Keratinocyte (primary cell): ENCODE results near the gene BCOR. TPM values are rescaled to one million over a fixed set of nuclear protein-coding genes. Genes with fewer than 3 reads are reported as not detected.
A peak's percentile ranks its signal among the peaks of the same experiment; 100 is the strongest.

Source experiments
- DNase-seq: peaks from one replicate; pipeline ENCODE4 v3.0.0-alpha.2; 2011; ENCODE audit warnings: low read depth, missing footprints, low spot score
- FAIRE-seq: peaks from 2 replicates; lab custom pipeline; 2011; peaks lifted over from hg19 to GRCh38; lab: Jason Lieb, UNC
- H2AFZ ChIP-seq: 2 replicates; pipeline ENCODE4 v1.6.0; 2012; ENCODE audit warnings: low read length, control low read depth, inconsistent platforms; ENCODE audit not compliant: control insufficient read depth
- H3K27ac ChIP-seq: 2 replicates; pipeline ENCODE4 v1.5.1; 2011; ENCODE audit warnings: low read length; ENCODE audit not compliant: control insufficient read depth, insufficient read depth
- H3K27me3 ChIP-seq: 3 replicates; pipeline ENCODE4 v1.6.0; 2011; ENCODE audit warnings: low read length; ENCODE audit not compliant: control insufficient read depth, insufficient read depth; ENCODE audit errors: extremely low read depth
- H3K36me3 ChIP-seq, 2 experiments: 2 replicates in 1 of 2; 3 replicates in 1 of 2; pipeline ENCODE4 v1.5.1; 2011; ENCODE audit warnings: low read length in 2 of 2, mild to moderate bottlenecking in 1 of 2; ENCODE audit not compliant: control insufficient read depth in 2 of 2, insufficient read depth in 2 of 2; ENCODE audit errors: extremely low read depth in 1 of 2
- H3K4me1 ChIP-seq: 3 replicates; pipeline ENCODE4 v1.5.1; 2011; ENCODE audit warnings: low read length; ENCODE audit not compliant: control insufficient read depth, insufficient read depth; ENCODE audit errors: extremely low read depth
- H3K4me2 ChIP-seq: 3 replicates; pipeline ENCODE4 v1.6.0; 2011; ENCODE audit warnings: low read depth, low read length; ENCODE audit not compliant: control insufficient read depth, insufficient read depth; ENCODE audit errors: extremely low read depth
- H3K4me3 ChIP-seq, 3 experiments: fragments of 200-600 bp in 1 of 3; sonication (generic) in 1 of 3; 2 replicates in 2 of 3; 3 replicates in 1 of 3; pipeline ENCODE4 v1.5.1; 2011 to 2016; ENCODE audit warnings: low read length in 3 of 3, mild to moderate bottlenecking in 3 of 3, control low read depth in 2 of 3, inconsistent platforms in 1 of 3, low read depth in 1 of 3, mixed read lengths in 1 of 3, mixed run types in 1 of 3, moderate library complexity in 1 of 3; ENCODE audit not compliant: control insufficient read depth in 2 of 3, insufficient read depth in 2 of 3; ENCODE audit errors: extremely low read depth in 1 of 3
- H3K79me2 ChIP-seq: 2 replicates; pipeline ENCODE4 v1.6.0; 2012; ENCODE audit warnings: low read length; ENCODE audit not compliant: control insufficient read depth, insufficient read depth
- H3K9ac ChIP-seq: 3 replicates; pipeline ENCODE4 v1.6.0; 2011; ENCODE audit warnings: low read length; ENCODE audit not compliant: control insufficient read depth, insufficient read depth; ENCODE audit errors: extremely low read depth
- H3K9me1 ChIP-seq: 3 replicates; pipeline ENCODE4 v1.6.0; 2011; ENCODE audit warnings: low read length; ENCODE audit not compliant: control insufficient read depth, insufficient read depth; ENCODE audit errors: extremely low read depth
- H3K9me3 ChIP-seq: 2 replicates; pipeline ENCODE4 v1.5.1; 2012; ENCODE audit warnings: low read depth, low read length; ENCODE audit not compliant: control insufficient read depth
- H4K20me1 ChIP-seq: 3 replicates; pipeline ENCODE4 v1.6.0; 2011; ENCODE audit warnings: low read length; ENCODE audit not compliant: control insufficient read depth, insufficient read depth; ENCODE audit errors: extremely low read depth
- CTCF ChIP-seq, 3 experiments: IDR thresholded peaks in 1 of 3; conservative IDR thresholded peaks in 1 of 3; optimal IDR thresholded peaks in 1 of 3; 2 replicates in 2 of 3; 3 replicates in 1 of 3; pipeline versions ENCODE3 to v1.5.1; 2011; ENCODE audit warnings: low read length in 3 of 3, mild to moderate bottlenecking in 3 of 3, moderate library complexity in 2 of 3, control low read depth in 1 of 3, inconsistent platforms in 1 of 3; ENCODE audit not compliant: insufficient read depth in 2 of 3; ENCODE audit errors: extremely low read depth in 1 of 3
- EZH2 ChIP-seq: IDR thresholded peaks from one replicate; pipeline ENCODE4 v1.6.1; 2012; ENCODE audit warnings: inconsistent platforms, mild to moderate bottlenecking, low read length, moderate library complexity
- dilution Hi-C: fragments of 300-500 bp; cut with MboI; formaldehyde crosslinking; loops from one replicate; pipeline ENCODE4 v1.7.0; 2020; ENCODE audit warnings: low sequenced_read_pairs; ENCODE audit not compliant: extremely low pct_ligation_motif_present
- polyA plus RNA-seq, 5 experiments: library from polyadenylated mRNA; depleted of rRNA in 3 of 5; stranded (reverse) in 3 of 5; stranded (forward) in 1 of 5; unstranded in 1 of 5; fragments of >200 nt; gene quantifications; 1 replicate in 1 of 5; 2 replicates in 3 of 5; 3 replicates in 1 of 5; pipeline versions ENCODE4 v1.2.1 to v1.2.3, GENCODE V29; 2011 to 2012; ENCODE audit warnings: missing spikeins in 2 of 5, low read depth in 1 of 5, low replicate concordance in 1 of 5

Gene BCOR
- polyA plus RNA-seq, 1 donor (not counting 4 experiments of a cell fraction or from before 2014, with no cell fraction given): 5.0 TPM

GRCh38 chrX:40063555-40063954 is 34.2 kb downstream of the BCOR start:
- Histone ChIP-seq H4K20me1 (no peaks in the 10 kb centered on the region), H3K27ac (no peak overlapping the region), H3K4me3 (no peak overlapping the region), H3K9me1 (no peaks in the 10 kb centered on the region), H3K4me2 (no peak overlapping the region), H3K4me1 (peaks cover 18% of the 10 kb centered on the region), H2AFZ (no peak overlapping the region), H3K9ac (no peak overlapping the region), H3K36me3 (peaks cover 0 to 2% of the 10 kb centered on the region in 2 experiments), H3K9me3 (no peaks in the 10 kb centered on the region), H3K27me3 (no peaks in the 10 kb centered on the region), H3K79me2 (no peaks in the 10 kb centered on the region)
- TF ChIP-seq CTCF (optimal IDR thresholded peaks at IDR 0.05 in 1 of 3, IDR thresholded peaks at IDR 0.05 in 1 of 3, conservative IDR thresholded peaks at IDR 0.05 in 1 of 3; ENCODE audit: extremely low read depth in 1 of 3, insufficient read depth in 2 of 3, low read length in 3 of 3): no peak
- no peak for TF ChIP-seq EZH2
- dilution Hi-C loops: no loop called here
- DNase-seq: no peak
- FAIRE-seq: no peak

- no peak for DNase-seq
- H3K9ac ChIP-seq: no peak overlapping the region
- H2AFZ ChIP-seq: no peak overlapping the region
These were observed 35.1 kb downstream of the BCOR start for GRCh38 chrX:40062525-40063155.

More at GRCh38 chrX:40062525-40063155, 35.1 kb downstream of the BCOR start:
- peaks cover 0 to 2% of the 10 kb centered on the region in 2 experiments for H3K36me3 ChIP-seq
- no peaks in the 10 kb centered on the region for H3K79me2 ChIP-seq
- H3K4me1 ChIP-seq: peaks cover 18% of the 10 kb centered on the region
- FAIRE-seq: peak; percentile 43
- no peak for TF ChIP-seq EZH2
- no peak for TF ChIP-seq CTCF (optimal IDR thresholded peaks at IDR 0.05 in 1 of 3, IDR thresholded peaks at IDR 0.05 in 1 of 3, conservative IDR thresholded peaks at IDR 0.05 in 1 of 3; ENCODE audit: extremely low read depth in 1 of 3, insufficient read depth in 2 of 3, low read length in 3 of 3)
- H3K4me2 ChIP-seq: peak overlapping the region; percentile 49
- H3K27ac ChIP-seq: no peak overlapping the region
- H3K27me3 ChIP-seq: no peaks in the 10 kb centered on the region
- H4K20me1 ChIP-seq: no peaks in the 10 kb centered on the region
- dilution Hi-C loops: no loop called here
- H3K9me1 ChIP-seq: no peaks in the 10 kb centered on the region
- H3K4me3 ChIP-seq: no peak overlapping the region
- no peaks in the 10 kb centered on the region for H3K9me3 ChIP-seq
